GM12801 (cell line): ENCODE measurements around the gene CHD2.

Experiments used
- CTCF ChIP-seq: IDR thresholded peaks from one replicate; pipeline ENCODE4 v1.5.1; 2011; ENCODE audit warnings: control low read depth; ENCODE audit not compliant: insufficient read length; ENCODE audit errors: extremely low read depth

Gene CHD2

GRCh38 chr15:92938387-92938786 is 38.3 kb downstream of the CHD2 start:
- TF ChIP-seq CTCF = no peak

- no peak for TF ChIP-seq CTCF
Observed at GRCh38 chr15:92941668-92942067, 41.5 kb downstream of the CHD2 start.

- no peak for TF ChIP-seq CTCF
Observed at GRCh38 chr15:92942706-92943105, 42.6 kb downstream of the CHD2 start.

- no peak for TF ChIP-seq CTCF
Observed at GRCh38 chr15:92943581-92943980, 43.5 kb downstream of the CHD2 start.

GRCh38 chr15:92944946-92945521 is 44.9 kb downstream of the CHD2 start:
- TF ChIP-seq CTCF = no peak

- no peak for TF ChIP-seq CTCF
Observed at GRCh38 chr15:92947071-92947730, 47.1 kb downstream of the CHD2 start.

- no peak for TF ChIP-seq CTCF
Observed at GRCh38 chr15:92949604-92950249, 49.6 kb downstream of the CHD2 start.
